ENCODE results near the gene TNFSF10. TPM values are rescaled to one million over a fixed set of nuclear protein-coding genes. Genes with fewer than 3 reads are reported as not detected.
"Not testable (repeated sequence)": the region's sequence is repeated elsewhere in the genome, so short reads cannot be mapped to it uniquely, and the experiment has no call there.

TNFSF10 gene
- 6.3 TPM for total RNA-seq (ENCODE audit: insufficient read depth, low replicate concordance)

DNA sequence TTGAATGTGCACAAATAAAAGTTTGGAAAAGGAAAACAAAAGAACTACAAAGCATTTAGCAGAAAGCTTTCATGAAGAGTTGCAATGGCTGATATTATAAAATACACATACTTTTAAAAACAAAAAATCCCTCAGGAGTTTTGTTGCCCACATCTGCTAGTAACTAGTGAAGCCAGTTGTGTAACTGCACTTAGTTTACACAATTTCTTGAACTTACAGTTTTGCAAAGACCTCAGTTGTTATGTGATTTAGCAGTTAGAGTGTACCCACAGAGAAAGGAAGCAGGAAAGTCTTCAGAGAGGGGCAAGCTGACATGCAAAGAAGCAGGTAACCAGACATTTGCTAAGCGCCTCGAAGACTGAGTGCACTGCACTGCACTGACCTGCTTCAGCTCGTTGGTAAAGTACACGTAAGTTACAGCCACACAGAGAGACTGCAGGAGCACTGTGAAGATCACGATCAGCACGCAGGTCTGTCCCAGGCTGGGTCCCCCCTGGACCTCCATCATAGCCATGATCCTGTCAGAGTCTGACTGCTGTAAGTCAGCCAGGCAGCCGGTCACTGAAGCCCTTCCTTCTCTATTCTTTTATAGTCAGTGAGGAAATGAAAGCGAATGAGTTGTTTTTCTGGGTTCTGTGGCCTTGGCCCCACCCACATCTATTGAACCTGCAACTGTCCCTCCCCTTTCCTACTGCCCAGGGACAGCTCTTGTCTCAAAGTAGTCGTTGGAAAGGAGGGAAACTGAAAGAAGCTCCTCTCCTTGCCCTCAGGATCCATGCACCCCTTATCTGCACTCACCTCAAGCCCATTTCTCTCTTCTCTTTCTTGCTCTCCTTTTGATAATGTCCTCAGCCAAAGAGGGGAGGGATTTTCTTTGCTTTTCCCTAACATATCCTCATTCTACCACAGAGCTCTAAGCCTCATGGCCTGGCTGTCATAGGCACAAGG is at the start of gene TNFSF10:
TSS of gene TNFSF10 (minus strand) at position 560 of the 948 bp plus-strand sequence. CDS start at position 514, 46 bp downstream.
- DNase-seq (ENCODE audit: low spot score): peak; percentile 48

- DNase-seq (ENCODE audit: low spot score): no peak
Measured at GRCh38 chr3:172569128-172570008, 46.1 kb upstream of the TNFSF10 start.

- no peak for DNase-seq (ENCODE audit: low spot score)
Measured at GRCh38 chr3:172568701-172569100, 45.5 kb upstream of the TNFSF10 start.

DNA sequence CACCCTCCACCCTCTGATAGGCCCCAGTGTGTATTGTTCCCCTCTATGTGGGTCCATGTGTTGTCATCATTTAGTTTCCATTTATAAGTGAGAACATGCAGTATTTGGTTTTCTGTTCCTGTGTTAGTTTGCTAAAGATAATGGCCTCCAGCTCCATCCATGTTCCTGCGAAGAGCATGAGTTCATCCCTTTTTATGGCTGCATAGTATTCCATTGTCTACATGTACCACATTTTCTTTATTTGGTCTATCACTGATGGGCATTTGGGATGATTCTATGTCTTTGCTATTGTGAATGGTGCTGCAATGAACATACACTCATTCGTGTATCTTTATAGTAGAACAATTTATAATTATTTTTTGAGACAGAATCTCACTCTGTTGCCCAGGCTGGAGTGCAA is 43.6 kb upstream of the TNFSF10 start:
- DNase-seq (ENCODE audit: low spot score): not testable (repeated sequence)

- no peak for DNase-seq (ENCODE audit: low spot score)
Measured at GRCh38 chr3:172564499-172564898, 41.3 kb upstream of the TNFSF10 start.

- DNase-seq (ENCODE audit: low spot score): peak; percentile 74
Measured at GRCh38 chr3:172562871-172563865, 39.9 kb upstream of the TNFSF10 start.

GRCh38 chr3:172561897-172562640 is 38.8 kb upstream of the TNFSF10 start:
- DNase-seq (ENCODE audit: low spot score): no peak

- DNase-seq (ENCODE audit: low spot score): no peak
Measured at GRCh38 chr3:172560586-172560985, 37.4 kb upstream of the TNFSF10 start.

DNA sequence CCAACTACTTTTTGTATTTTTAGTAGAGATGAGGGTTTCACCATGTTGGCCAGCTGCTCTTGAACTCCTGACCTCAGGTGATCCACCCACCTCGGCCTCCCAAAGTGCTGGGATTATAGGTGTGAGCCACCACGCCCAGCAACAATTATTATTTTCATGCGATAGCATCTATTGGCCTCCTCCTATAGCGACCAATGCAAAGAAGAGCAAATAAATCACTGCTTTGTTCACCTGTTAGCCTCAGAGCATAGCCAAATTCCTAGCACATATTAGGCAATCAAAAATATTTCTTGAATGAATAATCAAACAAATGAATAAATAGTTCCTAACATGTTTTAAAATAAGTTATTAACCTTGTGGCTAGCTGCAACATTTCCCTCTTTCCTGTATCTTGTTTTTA is 36.8 kb upstream of the TNFSF10 start:
- no peak for DNase-seq (ENCODE audit: low spot score)

DNA sequence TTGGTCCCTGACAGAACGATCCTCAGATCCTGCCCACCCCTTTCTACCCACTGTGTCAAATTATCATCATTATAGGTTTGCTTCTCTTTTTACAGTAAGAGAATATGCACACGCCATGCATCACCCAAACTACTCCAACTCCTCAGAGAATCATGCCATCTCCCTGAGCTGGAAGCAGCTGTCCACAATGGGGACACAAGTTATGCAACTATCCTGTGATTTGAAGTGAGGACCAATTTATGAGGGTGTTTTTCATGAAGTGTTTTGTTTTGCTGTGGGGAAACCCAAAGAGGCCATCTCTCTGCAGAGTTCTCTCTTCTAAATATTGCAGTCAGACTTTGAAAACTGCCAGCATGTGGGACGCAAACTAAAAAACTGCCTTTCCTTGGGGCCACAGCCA is 35.8 kb upstream of the TNFSF10 start:
- no peak for DNase-seq (ENCODE audit: low spot score)

- DNase-seq (ENCODE audit: low spot score): no peak
Measured at GRCh38 chr3:172557515-172558220, 34.4 kb upstream of the TNFSF10 start.

DNA sequence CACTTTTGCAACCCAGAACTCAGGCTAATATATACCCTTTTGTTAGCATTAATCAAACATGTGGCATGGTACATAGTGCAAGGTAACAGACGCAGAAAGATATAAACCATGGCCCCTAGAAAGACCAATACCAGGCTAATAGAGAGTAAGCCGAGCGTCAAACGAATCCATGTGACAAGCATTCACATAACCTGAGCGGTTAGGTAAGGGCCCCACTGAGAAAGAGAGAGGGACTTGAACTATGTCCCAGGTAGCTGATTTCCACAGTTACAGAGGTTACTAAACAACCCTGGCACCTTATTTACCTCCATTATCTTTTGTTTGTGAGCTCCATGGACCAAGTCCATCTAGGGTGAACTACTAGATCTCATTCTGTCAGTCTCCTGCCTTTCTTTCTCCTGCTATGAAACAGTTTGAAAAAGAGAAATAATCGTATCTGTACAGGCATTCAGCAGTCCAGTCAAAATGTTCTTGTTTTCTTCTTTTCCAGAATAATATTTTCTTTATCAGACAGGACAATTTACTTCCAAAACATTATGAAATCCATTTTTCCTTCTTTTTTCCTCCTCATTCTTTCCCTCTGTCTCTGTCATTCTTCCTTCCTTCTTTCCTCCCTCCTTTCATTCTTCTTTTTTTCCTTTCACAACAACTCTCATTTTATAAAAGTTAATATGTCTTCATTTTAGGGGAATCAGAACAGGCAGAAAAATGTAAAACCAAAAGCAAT is 30.5 kb upstream of the TNFSF10 start:
- DNase-seq (ENCODE audit: low spot score): no peak

DNA sequence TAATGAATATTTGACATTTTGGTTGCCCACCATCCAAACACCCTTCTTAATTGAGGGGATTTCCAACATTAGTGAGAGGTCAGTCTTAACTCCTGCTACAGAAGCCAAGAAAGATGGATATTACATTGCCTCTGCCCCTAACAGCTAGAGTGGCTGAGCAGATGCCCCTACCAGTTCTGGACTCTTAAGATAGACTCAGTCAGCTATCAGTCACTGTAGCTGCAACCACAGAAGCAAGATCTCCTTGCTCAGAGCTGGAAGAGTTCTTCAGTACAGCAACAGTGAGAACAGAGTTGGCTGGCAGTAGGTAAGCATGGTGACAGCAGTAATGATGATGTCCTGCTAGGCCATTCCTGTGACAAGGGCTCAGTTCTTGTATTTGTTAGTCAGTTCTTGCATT is 29.4 kb upstream of the TNFSF10 start:
- DNase-seq (ENCODE audit: low spot score): no peak

GRCh38 chr3:172551874-172552273 is 28.6 kb upstream of the TNFSF10 start:
- DNase-seq (ENCODE audit: low spot score): no peak

GRCh38 chr3:172550347-172550943 is 27.2 kb upstream of the TNFSF10 start:
- no peak for DNase-seq (ENCODE audit: low spot score)

DNA sequence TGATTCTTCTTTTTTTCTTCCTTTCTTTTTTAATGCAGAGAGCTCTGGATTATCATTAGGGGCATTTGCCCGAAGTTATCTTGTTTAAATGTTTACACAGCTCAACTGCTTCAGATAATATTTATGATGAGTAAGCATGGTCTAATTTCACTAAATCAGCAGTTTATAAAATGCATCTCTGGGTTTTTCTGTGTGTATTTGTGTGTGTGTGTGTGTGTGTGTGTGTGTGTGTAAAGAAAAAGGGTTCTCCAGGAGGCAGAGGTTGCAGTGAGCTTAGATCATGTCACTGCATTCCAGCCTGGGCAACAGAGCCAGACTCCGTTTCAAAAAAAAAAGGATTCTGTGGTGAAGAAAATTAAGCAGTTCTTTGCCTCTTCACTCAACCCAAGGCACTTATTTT is 25.9 kb upstream of the TNFSF10 start:
- no peak for DNase-seq (ENCODE audit: low spot score)

DNA sequence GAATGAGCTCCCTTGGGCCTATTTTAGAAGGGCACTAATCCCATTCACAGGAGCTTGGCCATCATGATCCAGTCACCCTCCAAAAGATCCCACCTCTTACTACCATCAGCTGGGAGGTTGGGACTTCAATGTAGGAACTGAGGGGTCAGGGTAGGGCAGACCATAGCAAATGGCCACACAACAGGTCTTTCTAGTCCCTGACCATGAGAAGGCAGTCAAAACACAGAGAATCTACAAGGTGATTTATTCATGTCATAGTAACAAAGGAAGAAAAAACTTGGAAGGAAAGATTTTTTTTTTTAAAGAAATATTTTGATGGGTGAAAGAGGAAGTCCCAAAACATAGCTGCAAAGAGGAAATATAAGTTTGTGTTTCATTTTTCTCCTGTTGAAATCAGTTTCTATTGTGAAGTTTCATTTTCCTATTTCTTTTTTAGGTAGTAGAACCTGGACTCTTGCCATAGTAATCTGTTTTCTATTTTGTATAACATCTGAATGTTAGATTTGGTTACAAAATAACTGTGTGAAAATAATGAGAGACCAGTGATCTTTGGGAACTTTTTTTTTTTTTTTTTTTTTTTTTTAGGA is 23.5 kb upstream of the TNFSF10 start:
- DNase-seq (ENCODE audit: low spot score): no peak

GRCh38 chr3:172546105-172546504 is 22.9 kb upstream of the TNFSF10 start:
- DNase-seq (ENCODE audit: low spot score): no peak
